PC-9 (cell line): ENCODE data around the gene A4GNT. TPM values are rescaled to one million over a fixed set of nuclear protein-coding genes. Genes with fewer than 3 reads are reported as not detected.
"Not testable (repeated sequence)": the region's sequence is repeated elsewhere in the genome, so short reads cannot be mapped to it uniquely, and the experiment has no call there.

Experiments
- BruUV-seq: library from RNA; stranded (reverse); fragments of 400-500 nt; replicated peaks from 2 replicates; lab custom pipeline; 2021; lab: Mats Ljungman, UMichigan
- CTCF ChIA-PET: fragments of 300-600 bp; sonication (Branson Sonifier 250); formaldehyde crosslinking; loops from one replicate; lab custom pipeline; 2022; ENCODE audit warnings: antibody characterized with exemption; lab: Charles Lee
- POLR2A ChIA-PET: fragments of 300-600 bp; sonication (Branson Sonifier 250); formaldehyde crosslinking; loops from one replicate; lab custom pipeline; 2022; ENCODE audit warnings: antibody characterized with exemption; ENCODE audit not compliant: unreplicated experiment; lab: Charles Lee
- DNase-seq, 2 experiments: peaks; one replicate each; pipeline versions ENCODE4 v3.0.0 to v3.0.0-alpha.2; 2015 to 2022; ENCODE audit warnings: mixed read lengths in 1 of 2
- H2AFZ ChIP-seq: fragments of 200-600 bp; sonication (generic); 2 replicates; pipeline ENCODE4 v1.8.1; 2017; ENCODE audit warnings: antibody characterized with exemption
- H3F3A ChIP-seq: fragments of 200-600 bp; sonication (generic); 2 replicates; pipeline ENCODE4 v1.8.1; 2017; ENCODE audit warnings: antibody characterized with exemption, mild to moderate bottlenecking, low read depth; ENCODE audit not compliant: insufficient read depth
- H3K27ac ChIP-seq: fragments of 200-600 bp; sonication (generic); 2 replicates; pipeline ENCODE4 v1.6.1; 2016; ENCODE audit warnings: mixed run types
- H3K27me3 ChIP-seq: fragments of 200-600 bp; sonication (generic); 2 replicates; pipeline ENCODE4 v1.6.1; 2016; ENCODE audit warnings: low read depth, mixed run types; ENCODE audit not compliant: insufficient read depth
- H3K36me3 ChIP-seq: fragments of 200-600 bp; sonication (generic); 2 replicates; pipeline ENCODE4 v1.6.1; 2016; ENCODE audit warnings: low read depth, mixed run types
- H3K4me1 ChIP-seq: fragments of 200-600 bp; sonication (generic); replicated peaks from 2 replicates; pipeline ENCODE4 v1.6.1; 2016; ENCODE audit warnings: mixed run types; ENCODE audit not compliant: insufficient read depth
- H3K4me2 ChIP-seq: fragments of 200-600 bp; sonication (generic); 2 replicates; pipeline ENCODE4 v1.6.1; 2017; ENCODE audit warnings: mixed run types
- H3K4me3 ChIP-seq: fragments of 200-600 bp; sonication (generic); 2 replicates; pipeline ENCODE4 v1.6.1; 2016; ENCODE audit warnings: mixed run types
- H3K79me2 ChIP-seq: fragments of 200-600 bp; sonication (generic); 2 replicates; pipeline ENCODE4 v1.6.1; 2017; ENCODE audit warnings: low read depth, mixed run types
- H3K9me2 ChIP-seq: fragments of 200-600 bp; sonication (generic); 2 replicates; pipeline ENCODE4 v1.8.1; 2017; ENCODE audit warnings: mild to moderate bottlenecking; ENCODE audit not compliant: insufficient read depth
- H3K9me3 ChIP-seq: fragments of 200-600 bp; sonication (generic); 2 replicates; pipeline ENCODE4 v1.8.1; 2016; ENCODE audit warnings: low read depth; ENCODE audit not compliant: insufficient read depth
- H4K20me1 ChIP-seq: fragments of 200-600 bp; sonication (generic); 2 replicates; pipeline ENCODE4 v1.8.1; 2017; ENCODE audit not compliant: insufficient read depth
- CTCF ChIP-seq: fragments of 200-600 bp; sonication (generic); conservative IDR thresholded peaks from 2 replicates; pipeline ENCODE4 v1.6.1; 2017; ENCODE audit warnings: mixed run types, antibody characterized with exemption, mild to moderate bottlenecking, moderate library complexity
- EZH2 ChIP-seq: fragments of 200-600 bp; sonication (generic); IDR thresholded peaks from 2 replicates; pipeline ENCODE4 v1.8.0; 2017; ENCODE audit warnings: antibody characterized with exemption, low read depth
- intact Hi-C: fragments of 100-400 bp; cut with micrococcal nuclease; formaldehyde crosslinking; loops from one replicate; pipeline ENCODE4 v1.10.0; 2022; ENCODE audit not compliant: unreplicated experiment
- total RNA-seq: library from RNA; stranded (reverse); gene quantifications from 2 replicates; pipeline ENCODE4 v1.2.3, GENCODE V29; 2021

A4GNT gene
- total RNA-seq, 1 experiment from 2014 or later, result not detected

GRCh38 chr3:138112362-138112761 is 19.8 kb downstream of the A4GNT start:
- TF ChIP-seq EZH2 (no peak), CTCF (no peak)
- no peaks in the 10 kb centered on the region for H3K27me3 ChIP-seq
- H3F3A ChIP-seq, result peaks cover 14% of the 10 kb centered on the region; the same call in 1 of the 2 replicates
- H3K79me2 ChIP-seq, result peaks cover 8% of the 10 kb centered on the region; the same call in 1 of the 2 replicates
- H3K4me1 ChIP-seq, result peaks cover 13% of the 10 kb centered on the region
- no peaks in the 10 kb centered on the region for H4K20me1 ChIP-seq
- H3K36me3 ChIP-seq, result no peaks in the 10 kb centered on the region
- no peak for DNase-seq
- H3K4me3 ChIP-seq, result no peak overlapping the region
- no peak overlapping the region for H3K27ac ChIP-seq
- H3K9me3 ChIP-seq, result no peaks in the 10 kb centered on the region
- no TSS peak for BruUV-seq
- no peak overlapping the region for H2AFZ ChIP-seq
- ChIA-PET POLR2A (no interaction called here), CTCF (no interaction called here)
- H3K9me2 ChIP-seq, result no peaks in the 10 kb centered on the region
- intact Hi-C loops, result no loop called here
- H3K4me2 ChIP-seq, result no peak overlapping the region

GRCh38 chr3:138105598-138105997 is 26.6 kb downstream of the A4GNT start:
- no peaks in the 10 kb centered on the region for H3K27me3 ChIP-seq
- no peaks in the 10 kb centered on the region for H3K4me1 ChIP-seq
- no TSS peak for BruUV-seq
- H3K4me3 ChIP-seq, result no peak overlapping the region
- H3K36me3 ChIP-seq, result no peaks in the 10 kb centered on the region
- no peaks in the 10 kb centered on the region for H4K20me1 ChIP-seq
- H3K9me2 ChIP-seq, result no peaks in the 10 kb centered on the region
- no peak overlapping the region for H3K4me2 ChIP-seq
- no peaks in the 10 kb centered on the region for H3K79me2 ChIP-seq
- TF ChIP-seq EZH2, result no peak
- no peak for TF ChIP-seq CTCF
- H3K27ac ChIP-seq, result no peak overlapping the region
- no peak overlapping the region for H2AFZ ChIP-seq
- H3K9me3 ChIP-seq, result no peaks in the 10 kb centered on the region
- intact Hi-C loops, result no loop called here
- ChIA-PET CTCF (no interaction called here), POLR2A (no interaction called here)
- DNase-seq, result no peak
- no peaks in the 10 kb centered on the region for H3F3A ChIP-seq

- H3K4me1 ChIP-seq, result peaks cover 19% of the 10 kb centered on the region
- H3K9me2 ChIP-seq, result no peaks in the 10 kb centered on the region
- ChIA-PET CTCF (no interaction called here), POLR2A (no interaction called here)
- no peaks in the 10 kb centered on the region for H4K20me1 ChIP-seq
- intact Hi-C loops, result no loop called here
- H3K79me2 ChIP-seq, result no peaks in the 10 kb centered on the region
- H3K9me3 ChIP-seq, result no peaks in the 10 kb centered on the region
- H3K36me3 ChIP-seq, result no peaks in the 10 kb centered on the region
- TF ChIP-seq EZH2, result no peak
- TF ChIP-seq CTCF, result no peak
- no peak overlapping the region for H3K4me2 ChIP-seq
- BruUV-seq, result no TSS peak
- H3K27me3 ChIP-seq, result no peaks in the 10 kb centered on the region
- H3F3A ChIP-seq, result peaks cover 6% of the 10 kb centered on the region; the same call in 1 of the 2 replicates
- H3K4me3 ChIP-seq, result no peak overlapping the region
- H3K27ac ChIP-seq, result no peak overlapping the region
- no peak overlapping the region for H2AFZ ChIP-seq
- no peak for DNase-seq
These were observed 28.7 kb downstream of the A4GNT start for GRCh38 chr3:138103466-138103865.

GRCh38 chr3:138101351-138101940 is 30.7 kb downstream of the A4GNT start:
- not testable (repeated sequence) for BruUV-seq

More at GRCh38 chr3:138101351-138101940, 30.7 kb downstream of the A4GNT start:
- H3K79me2 ChIP-seq, H2AFZ ChIP-seq, H4K20me1 ChIP-seq, H3K9me3 ChIP-seq, H3K36me3 ChIP-seq, H3F3A ChIP-seq, H3K4me2 ChIP-seq, H3K27ac ChIP-seq, H3K9me2 ChIP-seq, DNase-seq, intact Hi-C loops, H3K27me3 ChIP-seq, H3K4me3 ChIP-seq: not testable (repeated sequence)
- ChIA-PET CTCF (interaction anchor here (0.6 to 0.7 kb wide), 2 partner anchors 12 to 39 kb away, joined by 3 read pairs; no protein-coding TSS in a partner anchor), POLR2A (interaction anchor here (0.6 kb wide), 1 partner anchor 12 kb away, joined by 8 read pairs; no protein-coding TSS in a partner anchor)
- peaks cover 38% of the 10 kb centered on the region for H3K4me1 ChIP-seq
